GM18909 (cell line): Measurements from ENCODE around the gene MRPL37.

Source experiments
- ATAC-seq: cut with Tn5 transposase; IDR thresholded peaks from one replicate; pipeline ENCODE4 v1.9.1; 2021; ENCODE audit warnings: mild to moderate bottlenecking; ENCODE audit not compliant: unreplicated experiment, poor library complexity

Gene MRPL37

DNA sequence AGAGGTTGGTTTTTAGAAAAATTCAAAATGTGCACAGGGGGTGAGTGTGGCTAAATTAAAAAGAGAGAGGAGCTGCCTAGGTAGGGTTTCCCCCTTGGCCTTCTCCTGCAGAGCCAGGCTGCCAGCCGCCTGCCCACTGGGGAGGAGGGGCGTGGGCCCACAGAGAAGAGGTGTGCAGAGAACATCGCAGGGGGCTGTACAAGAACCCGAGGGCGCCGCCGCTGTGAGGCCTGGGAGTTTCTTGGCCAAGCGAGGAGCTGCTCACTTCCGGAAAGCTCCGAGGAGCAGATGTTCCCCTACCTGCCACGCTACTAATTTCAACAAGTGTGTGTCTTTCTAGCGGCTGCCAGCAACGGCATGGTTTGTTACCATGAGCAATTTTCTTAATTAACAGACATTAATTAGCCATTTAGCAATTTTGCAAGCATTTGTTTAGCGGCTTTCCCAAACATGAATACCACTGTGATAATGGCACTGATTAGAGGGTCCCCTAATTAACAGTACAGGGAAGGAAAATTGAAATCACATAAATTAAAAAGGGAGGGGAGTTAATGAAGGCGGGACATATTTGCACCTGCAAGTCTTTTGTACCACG lies 59.7 kb downstream of the MRPL37 start:
- no peak for ATAC-seq

DNA sequence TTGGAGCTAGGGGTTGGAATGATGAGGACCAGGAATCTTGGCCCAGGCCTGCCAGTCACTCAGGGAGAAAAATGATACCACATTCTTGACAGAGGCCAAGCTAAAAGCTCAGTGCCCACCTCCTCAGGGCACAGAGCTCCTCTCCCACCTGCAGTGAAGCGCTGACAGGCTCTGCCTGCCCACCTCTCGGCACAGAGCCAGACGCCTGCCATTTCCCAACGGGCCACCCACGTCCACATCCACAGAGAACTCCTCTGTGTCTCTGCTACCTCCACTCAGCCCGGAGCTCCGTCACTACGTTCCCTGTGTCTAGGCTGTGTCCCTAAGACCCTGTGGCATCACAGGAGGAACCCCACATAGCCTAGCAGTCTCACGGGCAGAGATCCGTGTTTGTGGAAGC lies 60.8 kb downstream of the MRPL37 start:
- no peak for ATAC-seq

DNA sequence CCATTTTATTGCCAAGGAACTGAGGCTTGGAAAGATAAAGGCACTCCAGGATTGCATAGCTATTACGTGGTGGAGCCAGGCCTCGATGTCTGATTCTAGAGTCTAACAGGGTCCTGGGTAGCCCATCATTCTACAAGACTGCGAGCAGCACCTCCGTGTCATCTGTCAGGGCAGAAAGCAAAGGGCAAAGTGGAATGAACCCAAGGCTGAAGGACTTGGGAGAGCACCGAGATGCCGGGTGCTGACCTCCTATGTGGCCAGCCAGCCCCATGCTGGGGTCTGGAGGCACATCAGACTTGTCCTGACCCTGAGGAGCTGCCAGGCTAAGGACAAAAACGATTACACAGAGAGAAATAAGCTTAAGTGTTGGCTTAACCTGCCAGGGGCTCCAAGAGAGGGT lies 62.3 kb downstream of the MRPL37 start:
- no peak for ATAC-seq

DNA sequence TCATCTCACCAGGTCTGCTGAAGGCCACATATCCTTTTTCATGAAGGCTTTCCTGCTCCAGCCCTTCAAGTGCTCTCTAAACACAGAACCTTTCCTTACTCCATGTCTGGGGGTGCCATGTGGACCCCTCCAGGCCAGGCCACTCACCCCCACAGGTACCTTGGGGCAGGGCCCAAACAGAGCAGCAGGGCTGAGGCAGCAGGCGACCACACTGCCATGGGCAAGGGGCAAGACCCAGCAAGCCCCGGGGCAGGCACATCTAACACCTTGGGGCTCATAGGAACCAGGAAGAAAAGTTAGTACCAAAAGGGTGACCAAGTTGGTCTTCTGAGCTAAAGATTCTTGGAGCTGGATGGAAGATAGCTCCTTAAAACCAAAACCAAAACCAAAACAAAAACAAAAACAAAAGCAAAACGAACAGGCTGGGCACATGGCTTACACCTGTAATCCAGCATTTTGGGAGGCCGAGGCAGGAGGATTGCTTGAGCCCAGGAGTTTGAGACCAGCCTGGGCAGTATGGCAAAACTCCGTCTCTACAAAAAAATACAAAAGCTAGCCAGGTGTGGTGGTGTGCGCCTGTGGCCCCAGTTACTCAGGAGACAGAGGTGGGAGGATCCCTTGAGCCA lies 63.7 kb downstream of the MRPL37 start:
- no peak for ATAC-seq

DNA sequence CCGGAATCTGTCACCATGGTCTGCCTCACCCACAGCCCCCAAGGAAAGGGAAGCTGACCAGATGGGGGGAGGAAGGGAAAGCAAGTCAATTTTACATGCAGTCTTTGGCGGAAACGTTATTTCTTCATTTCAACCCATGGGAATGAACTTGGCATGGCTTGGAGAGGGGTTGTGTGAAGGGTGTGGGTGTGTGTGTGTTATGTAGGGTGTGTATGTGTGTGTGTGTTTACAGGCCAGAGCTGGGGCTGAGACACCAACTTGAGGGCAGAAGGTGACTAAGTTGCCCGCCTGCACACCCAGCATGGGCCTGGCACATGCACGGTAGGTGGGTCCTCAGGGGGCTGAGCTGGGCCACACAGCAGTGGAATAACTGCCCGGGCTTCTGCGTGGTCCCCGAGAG lies 65.2 kb downstream of the MRPL37 start:
- no peak for ATAC-seq

DNA sequence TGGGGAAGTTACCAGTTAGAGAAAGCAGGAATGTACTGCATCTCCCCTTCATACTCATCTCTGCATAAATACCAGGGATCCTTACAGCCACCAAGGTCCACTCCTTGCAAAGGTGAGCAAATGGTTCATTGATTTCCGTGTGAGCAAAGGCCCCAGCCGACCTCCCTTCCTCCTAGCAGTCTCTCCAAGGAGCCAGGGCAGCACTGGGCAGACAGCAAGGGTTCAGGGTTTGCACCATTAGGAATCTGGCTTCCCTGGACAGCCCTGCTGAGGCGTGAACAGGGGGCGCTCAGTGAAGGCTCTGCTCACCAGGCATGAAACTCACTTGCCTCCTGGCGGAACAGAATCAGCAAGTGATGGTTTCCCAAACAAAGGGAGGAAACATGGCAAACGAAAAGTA lies 65.7 kb downstream of the MRPL37 start:
- no peak for ATAC-seq

DNA sequence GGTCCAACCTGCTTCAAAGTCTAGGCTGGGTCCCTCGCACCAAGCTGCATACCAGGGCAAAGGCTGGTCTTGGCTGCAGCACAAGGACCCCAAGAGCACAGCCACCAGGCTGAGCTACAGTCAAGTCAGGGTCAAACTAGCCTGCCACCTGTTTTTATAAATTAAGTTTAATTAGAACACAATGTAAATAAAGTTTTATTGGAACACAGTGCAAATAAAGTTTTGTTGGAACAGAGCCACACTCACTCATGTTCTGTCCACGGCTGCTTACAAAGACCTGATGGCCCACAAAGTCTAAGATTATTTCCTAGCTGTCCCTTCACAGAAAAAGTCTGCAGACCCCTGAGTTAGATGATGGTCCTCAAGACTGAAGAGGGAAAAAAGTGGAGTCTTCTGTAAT lies 66.2 kb downstream of the MRPL37 start:
- ATAC-seq, result no peak

DNA sequence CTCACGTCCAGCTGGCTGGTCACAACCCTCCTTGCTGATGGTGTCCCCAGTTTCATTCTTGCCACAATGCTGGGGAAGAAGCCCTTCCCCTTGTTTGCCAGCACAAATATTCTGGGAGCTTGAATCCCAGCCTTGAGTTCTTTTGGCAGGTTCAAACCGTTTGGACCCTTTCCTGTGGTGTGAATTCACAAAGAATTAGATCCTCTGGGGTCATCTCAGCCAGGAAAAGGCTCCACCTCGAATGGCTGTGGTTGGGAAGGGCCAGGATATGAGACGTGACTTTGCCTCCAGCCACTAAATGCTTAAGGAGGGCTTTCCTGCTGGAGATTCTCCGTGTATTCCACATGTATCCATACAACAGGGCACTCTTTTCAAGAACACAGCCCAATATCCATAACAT lies 66.9 kb downstream of the MRPL37 start:
- ATAC-seq, result no peak
